DOHH2 (cell line): ENCODE data around the gene SRI.

Experiments used
- EZH2phosphoT487 ChIP-seq: fragments of 200-600 bp; sonication (generic); IDR thresholded peaks from 2 replicates; pipeline ENCODE4 v1.6.1; 2017; ENCODE audit warnings: borderline replicate concordance, mild to moderate bottlenecking, antibody characterized with exemption, low read length, moderate library complexity, mixed read lengths
- TF ChIP-seq, protein P1 (sequence below): fragments of 200-600 bp; sonication (generic); IDR thresholded peaks from one replicate; pipeline ENCODE4 v1.5.1; 2014; ENCODE audit warnings: antibody characterized with exemption, mild to moderate bottlenecking, low read depth, low read length; ENCODE audit not compliant: poor library complexity, severe bottlenecking

DNA sequence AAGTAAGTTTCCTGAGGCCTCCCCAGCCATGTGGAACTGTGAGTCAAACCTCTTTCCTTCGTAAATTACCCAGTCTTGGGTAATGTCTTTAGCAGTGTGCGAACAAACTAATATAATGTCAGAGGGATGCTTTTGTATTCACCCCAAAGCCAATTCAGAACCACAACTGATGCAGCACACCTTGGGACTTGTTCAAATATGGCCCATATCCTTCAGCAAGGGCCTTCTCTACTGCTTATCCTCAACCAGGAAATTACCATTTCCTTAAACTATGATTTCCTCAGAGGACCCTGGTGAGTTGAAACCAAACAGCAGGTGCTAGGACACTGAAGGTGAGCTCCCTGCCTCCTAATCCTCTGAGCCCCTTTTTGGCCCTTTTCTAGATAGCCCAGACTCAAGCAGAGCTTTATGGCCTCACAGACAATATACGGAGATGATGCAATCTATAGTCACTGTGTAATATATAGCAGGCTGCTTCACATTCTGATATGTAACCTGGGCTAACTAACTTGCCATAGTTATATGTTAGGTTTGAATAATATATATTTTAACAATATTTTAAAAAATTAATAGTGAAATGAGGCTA, 15.2 kb downstream of the SRI start:
- TF ChIP-seq, protein P1, sequence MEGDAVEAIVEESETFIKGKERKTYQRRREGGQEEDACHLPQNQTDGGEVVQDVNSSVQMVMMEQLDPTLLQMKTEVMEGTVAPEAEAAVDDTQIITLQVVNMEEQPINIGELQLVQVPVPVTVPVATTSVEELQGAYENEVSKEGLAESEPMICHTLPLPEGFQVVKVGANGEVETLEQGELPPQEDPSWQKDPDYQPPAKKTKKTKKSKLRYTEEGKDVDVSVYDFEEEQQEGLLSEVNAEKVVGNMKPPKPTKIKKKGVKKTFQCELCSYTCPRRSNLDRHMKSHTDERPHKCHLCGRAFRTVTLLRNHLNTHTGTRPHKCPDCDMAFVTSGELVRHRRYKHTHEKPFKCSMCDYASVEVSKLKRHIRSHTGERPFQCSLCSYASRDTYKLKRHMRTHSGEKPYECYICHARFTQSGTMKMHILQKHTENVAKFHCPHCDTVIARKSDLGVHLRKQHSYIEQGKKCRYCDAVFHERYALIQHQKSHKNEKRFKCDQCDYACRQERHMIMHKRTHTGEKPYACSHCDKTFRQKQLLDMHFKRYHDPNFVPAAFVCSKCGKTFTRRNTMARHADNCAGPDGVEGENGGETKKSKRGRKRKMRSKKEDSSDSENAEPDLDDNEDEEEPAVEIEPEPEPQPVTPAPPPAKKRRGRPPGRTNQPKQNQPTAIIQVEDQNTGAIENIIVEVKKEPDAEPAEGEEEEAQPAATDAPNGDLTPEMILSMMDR, result no peak
- TF ChIP-seq EZH2phosphoT487, result no peak
